A549 (cell line): Measurements from ENCODE around the gene MYO1E.

Source experiments
- CHD4 ChIP-seq: fragments of 200-600 bp; sonication (generic); IDR thresholded peaks from 2 replicates; pipeline ENCODE4 v1.6.1; 2016; ENCODE audit warnings: antibody characterized with exemption, mild to moderate bottlenecking, borderline replicate concordance
- EP300 ChIP-seq, 2 experiments: fragments of >200 bp; sonication (Bioruptor Twin); formaldehyde crosslinking; IDR thresholded peaks; 2 replicates in 1 of 2; 3 replicates in 1 of 2; pipeline ENCODE4 v1.6.1; 2016 to 2017
- JUNB ChIP-seq: fragments of >200 bp; sonication (Bioruptor Twin); formaldehyde crosslinking; IDR thresholded peaks from 2 replicates; pipeline ENCODE4 v1.6.1; 2016
- NR3C1 ChIP-seq: fragments of >200 bp; sonication (Bioruptor Twin); formaldehyde crosslinking; IDR thresholded peaks from 3 replicates; pipeline ENCODE4 v1.6.1; 2017
- POLR2A ChIP-seq: IDR thresholded peaks from 2 replicates; pipeline ENCODE4 v1.6.1; 2012; ENCODE audit warnings: mild to moderate bottlenecking, low read length
- RAD21 ChIP-seq, 2 experiments: fragments of >200 bp in 1 of 2; sonication (Bioruptor Twin) in 1 of 2; formaldehyde crosslinking in 1 of 2; IDR thresholded peaks in 1 of 2; conservative IDR thresholded peaks in 1 of 2; 2 replicates in 1 of 2; 3 replicates in 1 of 2; pipeline ENCODE4 v1.6.1; 2012 to 2018; ENCODE audit warnings: inconsistent platforms in 1 of 2
- RFX5 ChIP-seq: fragments of 450-650 bp; IDR thresholded peaks from 2 replicates; pipeline ENCODE4 v1.7.1; 2014; ENCODE audit warnings: antibody characterized with exemption, mild to moderate bottlenecking, moderate library complexity
- TF ChIP-seq, protein P1 (sequence below): fragments of >200 bp; sonication (Bioruptor Twin); formaldehyde crosslinking; IDR thresholded peaks from 3 replicates; pipeline ENCODE4 v1.5.1; 2016
- TF ChIP-seq, protein P2 (sequence below): IDR thresholded peaks from 2 replicates; pipeline ENCODE4 v1.6.1; 2012

DNA sequence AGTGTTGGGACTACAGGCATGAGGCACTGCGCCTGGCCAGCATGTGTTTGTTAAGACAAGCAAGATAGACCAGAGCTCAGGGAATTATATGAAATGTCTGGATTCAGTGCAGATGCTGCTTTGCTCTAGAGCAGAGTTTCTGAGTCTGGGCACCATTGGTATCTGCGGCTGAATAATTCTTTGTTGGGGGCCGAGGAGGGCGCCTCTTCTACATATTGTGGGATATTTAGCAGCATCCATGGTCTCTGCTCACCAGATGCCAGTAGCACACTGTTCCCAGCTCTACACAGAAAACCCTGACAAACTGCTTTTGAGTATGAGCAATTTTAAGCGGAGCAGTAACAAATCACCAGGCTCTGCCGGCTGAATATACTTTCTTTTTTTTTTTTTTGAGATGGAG, 169.7 kb downstream of the MYO1E start:
- TF ChIP-seq, protein P1, sequence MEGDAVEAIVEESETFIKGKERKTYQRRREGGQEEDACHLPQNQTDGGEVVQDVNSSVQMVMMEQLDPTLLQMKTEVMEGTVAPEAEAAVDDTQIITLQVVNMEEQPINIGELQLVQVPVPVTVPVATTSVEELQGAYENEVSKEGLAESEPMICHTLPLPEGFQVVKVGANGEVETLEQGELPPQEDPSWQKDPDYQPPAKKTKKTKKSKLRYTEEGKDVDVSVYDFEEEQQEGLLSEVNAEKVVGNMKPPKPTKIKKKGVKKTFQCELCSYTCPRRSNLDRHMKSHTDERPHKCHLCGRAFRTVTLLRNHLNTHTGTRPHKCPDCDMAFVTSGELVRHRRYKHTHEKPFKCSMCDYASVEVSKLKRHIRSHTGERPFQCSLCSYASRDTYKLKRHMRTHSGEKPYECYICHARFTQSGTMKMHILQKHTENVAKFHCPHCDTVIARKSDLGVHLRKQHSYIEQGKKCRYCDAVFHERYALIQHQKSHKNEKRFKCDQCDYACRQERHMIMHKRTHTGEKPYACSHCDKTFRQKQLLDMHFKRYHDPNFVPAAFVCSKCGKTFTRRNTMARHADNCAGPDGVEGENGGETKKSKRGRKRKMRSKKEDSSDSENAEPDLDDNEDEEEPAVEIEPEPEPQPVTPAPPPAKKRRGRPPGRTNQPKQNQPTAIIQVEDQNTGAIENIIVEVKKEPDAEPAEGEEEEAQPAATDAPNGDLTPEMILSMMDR = no peak
- TF ChIP-seq RAD21 (conservative IDR thresholded peaks at IDR 0.05 in 1 of 2, IDR thresholded peaks at IDR 0.05 in 1 of 2) = no peak
- TF ChIP-seq EP300 (IDR thresholded peaks at IDR 0.05) = no peak
- TF ChIP-seq RFX5 = no peak
- TF ChIP-seq POLR2A = no peak
- no peak for TF ChIP-seq NR3C1
- TF ChIP-seq, protein P2, sequence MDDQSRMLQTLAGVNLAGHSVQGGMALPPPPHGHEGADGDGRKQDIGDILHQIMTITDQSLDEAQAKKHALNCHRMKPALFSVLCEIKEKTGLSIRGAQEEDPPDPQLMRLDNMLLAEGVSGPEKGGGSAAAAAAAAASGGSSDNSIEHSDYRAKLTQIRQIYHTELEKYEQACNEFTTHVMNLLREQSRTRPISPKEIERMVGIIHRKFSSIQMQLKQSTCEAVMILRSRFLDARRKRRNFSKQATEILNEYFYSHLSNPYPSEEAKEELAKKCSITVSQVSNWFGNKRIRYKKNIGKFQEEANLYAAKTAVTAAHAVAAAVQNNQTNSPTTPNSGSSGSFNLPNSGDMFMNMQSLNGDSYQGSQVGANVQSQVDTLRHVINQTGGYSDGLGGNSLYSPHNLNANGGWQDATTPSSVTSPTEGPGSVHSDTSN = no peak
- no peak for TF ChIP-seq CHD4
- TF ChIP-seq JUNB = no peak
